Mesendoderm (in vitro differentiated cells): Measurements from ENCODE around the gene CCDC148.

ENCODE experiments used
- DNase-seq: peaks from one replicate; pipeline ENCODE4 v3.0.0; 2013
- H2AK5ac ChIP-seq: 2 replicates; pipeline ENCODE4 v1.6.1; 2013; ENCODE audit warnings: low read length, inconsistent platforms
- H2BK120ac ChIP-seq: 2 replicates; pipeline ENCODE4 v1.6.1; 2013; ENCODE audit warnings: low read depth, mild to moderate bottlenecking, low read length, moderate library complexity, mixed read lengths
- H2BK15ac ChIP-seq: replicated peaks from 2 replicates; pipeline ENCODE4 v1.6.1; 2013; ENCODE audit warnings: low read depth, mild to moderate bottlenecking, moderate library complexity
- H2BK5ac ChIP-seq: 2 replicates; pipeline ENCODE4 v1.6.1; 2013; ENCODE audit warnings: low read length, inconsistent platforms
- H3K18ac ChIP-seq: 2 replicates; pipeline ENCODE4 v1.6.1; 2013; ENCODE audit warnings: mild to moderate bottlenecking, low read length, mixed read lengths
- H3K23ac ChIP-seq: one replicate; pipeline ENCODE4 v1.6.1; 2013; ENCODE audit warnings: low read length
- H3K27ac ChIP-seq: 2 replicates; pipeline ENCODE4 v1.5.1; 2013; ENCODE audit warnings: low read depth, mild to moderate bottlenecking, inconsistent platforms, low read length, moderate library complexity
- H3K27me3 ChIP-seq: 2 replicates; pipeline ENCODE4 v1.6.1; 2013; ENCODE audit warnings: low read length, control low read depth, mild to moderate bottlenecking, inconsistent platforms; ENCODE audit not compliant: insufficient read depth, poor library complexity
- H3K36me3 ChIP-seq: 2 replicates; pipeline ENCODE4 v1.6.1; 2013; ENCODE audit warnings: low read length, inconsistent platforms; ENCODE audit not compliant: control insufficient read depth, insufficient read depth
- H3K4ac ChIP-seq: one replicate; pipeline ENCODE4 v1.6.1; 2013; ENCODE audit warnings: low read depth, mild to moderate bottlenecking, low read length, moderate library complexity
- H3K4me1 ChIP-seq: 2 replicates; pipeline ENCODE4 v1.6.1; 2013; ENCODE audit warnings: low read depth, low read length, inconsistent platforms; ENCODE audit not compliant: control insufficient read depth
- H3K4me2 ChIP-seq: 2 replicates; pipeline ENCODE4 v1.6.1; 2013; ENCODE audit warnings: low read length
- H3K4me3 ChIP-seq: 2 replicates; pipeline ENCODE4 v1.5.1; 2013; ENCODE audit warnings: mild to moderate bottlenecking, low read length
- H3K56ac ChIP-seq: one replicate; pipeline ENCODE4 v1.6.1; 2013; ENCODE audit warnings: low read length
- H3K79me1 ChIP-seq: 2 replicates; pipeline ENCODE4 v1.6.1; 2013; ENCODE audit warnings: low read length, inconsistent platforms
- H3K79me2 ChIP-seq: 2 replicates; pipeline ENCODE4 v1.6.1; 2013; ENCODE audit warnings: mild to moderate bottlenecking, low read length; ENCODE audit not compliant: control insufficient read depth, insufficient read depth
- H3K9ac ChIP-seq: 2 replicates; pipeline ENCODE4 v1.6.1; 2013; ENCODE audit warnings: low read length, inconsistent platforms
- H4K5ac ChIP-seq: one replicate; pipeline ENCODE4 v1.6.1; 2013; ENCODE audit warnings: low read length
- H4K8ac ChIP-seq: one replicate; pipeline ENCODE4 v1.6.1; 2013; ENCODE audit warnings: low read depth, mild to moderate bottlenecking, control low read depth, low read length, moderate library complexity
- WGBS: extraction: QIAGEN DNeasy Blood & Tissue Kit; methylation state at CpG from one replicate; pipeline ENCODE4 v1.1.7; 2013; ENCODE audit warnings: low lambda C conversion rate, missing lambda C conversion rate; ENCODE audit not compliant: insufficient coverage; ENCODE audit errors: extremely low coverage; 5-methylcytosine and 5-hydroxymethylcytosine counted together

CCDC148 gene

DNA sequence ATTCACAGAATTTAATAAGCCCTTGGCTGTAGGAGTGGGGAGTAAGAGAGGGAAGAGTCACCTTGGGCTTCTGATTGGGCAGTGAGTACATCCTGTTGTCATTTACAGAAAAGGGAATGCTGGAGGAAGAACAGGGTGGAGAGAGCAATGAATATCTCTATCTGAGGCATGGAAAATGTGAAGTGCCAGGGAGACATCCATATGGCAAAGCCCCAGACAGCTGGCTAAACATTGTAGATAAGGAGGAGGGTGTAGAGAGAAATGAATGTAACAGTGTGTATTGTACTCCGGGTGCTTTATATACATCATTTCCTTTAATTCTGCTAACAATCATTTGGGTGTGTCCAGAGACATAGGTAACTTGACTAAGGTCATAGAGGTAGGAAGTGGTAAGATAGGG, 251.3 kb downstream of the CCDC148 start:
- no peak overlapping the region for H3K23ac ChIP-seq
- H3K27me3 ChIP-seq, result no peaks in the 10 kb centered on the region
- H3K56ac ChIP-seq, result no peak overlapping the region
- no peak for DNase-seq
- H3K4me2 ChIP-seq, result no peak overlapping the region
- H4K8ac ChIP-seq, result no peak overlapping the region
- no peak overlapping the region for H2BK5ac ChIP-seq
- no CpG with 5 or more reads among the region's 1 CpG for WGBS
- H3K4me1 ChIP-seq, result no peaks in the 10 kb centered on the region
- no peak overlapping the region for H3K9ac ChIP-seq
- H2BK15ac ChIP-seq, result no peak overlapping the region
- no peaks in the 10 kb centered on the region for H3K79me2 ChIP-seq
- H3K4ac ChIP-seq, result no peak overlapping the region
- no peak overlapping the region for H2BK120ac ChIP-seq
- H4K5ac ChIP-seq, result no peak overlapping the region
- H2AK5ac ChIP-seq, result no peak overlapping the region
- no peaks in the 10 kb centered on the region for H3K79me1 ChIP-seq
- no peak overlapping the region for H3K4me3 ChIP-seq
- no peak overlapping the region for H3K27ac ChIP-seq
- H3K36me3 ChIP-seq, result no peaks in the 10 kb centered on the region
- no peak overlapping the region for H3K18ac ChIP-seq

DNA sequence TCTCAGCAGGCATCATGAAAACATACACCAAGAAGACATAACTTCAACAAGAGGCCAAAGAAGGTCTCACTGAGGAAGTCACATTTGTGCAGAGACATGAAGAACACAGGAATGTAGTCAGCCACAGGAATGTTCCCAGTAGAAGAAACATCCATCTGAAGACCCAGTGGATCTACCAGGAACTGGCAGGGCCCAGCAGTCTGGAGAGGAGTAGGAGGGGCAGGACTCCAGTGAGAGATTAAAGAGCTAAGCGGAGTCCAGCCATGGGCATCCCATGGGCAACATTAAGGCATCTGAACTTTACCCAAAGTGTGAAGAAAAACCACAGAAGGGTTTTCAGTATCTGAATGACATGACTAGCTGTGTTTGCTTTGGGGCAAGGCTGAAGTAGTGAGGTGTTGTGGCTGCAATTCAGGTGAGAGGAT, 251.8 kb downstream of the CCDC148 start:
- Histone ChIP-seq H3K27me3 (no peaks in the 10 kb centered on the region), H3K4me2 (no peak overlapping the region), H3K79me2 (no peaks in the 10 kb centered on the region), H3K9ac (no peak overlapping the region), H2AK5ac (no peak overlapping the region), H2BK5ac (no peak overlapping the region), H2BK120ac (no peak overlapping the region), H3K4me3 (no peak overlapping the region), H3K23ac (no peak overlapping the region), H3K27ac (no peak overlapping the region), H3K4ac (no peak overlapping the region), H3K36me3 (no peaks in the 10 kb centered on the region), H3K18ac (no peak overlapping the region), H3K79me1 (no peaks in the 10 kb centered on the region), H3K4me1 (no peaks in the 10 kb centered on the region), H2BK15ac (no peak overlapping the region), H3K56ac (no peak overlapping the region), H4K8ac (no peak overlapping the region), H4K5ac (no peak overlapping the region)
- no CpG with 5 or more reads among the region's 1 CpG for WGBS
- no peak for DNase-seq

DNA sequence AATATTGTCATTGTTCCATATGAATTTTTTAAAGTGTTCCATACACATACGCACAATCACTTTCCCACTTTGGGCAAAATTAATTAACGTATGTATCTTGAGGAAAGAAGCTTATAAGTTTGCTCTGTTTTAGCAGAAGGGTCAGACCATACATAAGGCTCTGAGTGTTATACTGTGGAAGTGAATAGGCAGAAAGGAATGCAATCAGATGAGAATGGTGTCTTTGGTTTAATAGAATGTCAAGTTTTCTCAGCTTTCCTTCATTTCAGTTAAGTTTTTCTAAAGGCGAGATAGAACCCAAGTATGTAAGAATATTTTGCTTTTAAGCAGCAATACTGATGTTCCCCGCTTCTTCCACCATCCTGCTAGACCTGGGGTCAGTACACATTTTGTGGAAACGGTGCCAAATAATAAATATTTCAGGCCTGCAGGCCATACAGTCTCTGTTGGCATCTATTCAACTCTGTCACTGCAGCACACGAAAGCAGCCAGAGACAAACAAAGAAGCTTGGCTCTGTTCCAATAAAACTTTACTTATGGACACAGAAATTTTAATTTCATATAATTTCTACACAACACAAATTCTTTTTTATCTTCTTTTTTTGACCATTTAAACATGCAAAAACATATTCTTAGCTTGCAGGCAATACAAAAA, 254.3 kb downstream of the CCDC148 start:
- Histone ChIP-seq H3K4me2 (no peak overlapping the region), H2BK15ac (no peak overlapping the region), H3K23ac (no peak overlapping the region), H4K8ac (no peak overlapping the region), H3K18ac (no peak overlapping the region), H3K4me3 (no peak overlapping the region), H3K27me3 (no peaks in the 10 kb centered on the region), H2BK120ac (no peak overlapping the region), H3K4me1 (no peaks in the 10 kb centered on the region), H3K4ac (no peak overlapping the region), H3K79me2 (no peaks in the 10 kb centered on the region), H2BK5ac (no peak overlapping the region), H3K56ac (no peak overlapping the region), H3K79me1 (no peaks in the 10 kb centered on the region), H3K9ac (no peak overlapping the region), H3K27ac (no peak overlapping the region), H4K5ac (no peak overlapping the region), H2AK5ac (no peak overlapping the region), H3K36me3 (no peaks in the 10 kb centered on the region)
- WGBS, result no CpG with 5 or more reads among the region's 6 CpGs
- no peak for DNase-seq

DNA sequence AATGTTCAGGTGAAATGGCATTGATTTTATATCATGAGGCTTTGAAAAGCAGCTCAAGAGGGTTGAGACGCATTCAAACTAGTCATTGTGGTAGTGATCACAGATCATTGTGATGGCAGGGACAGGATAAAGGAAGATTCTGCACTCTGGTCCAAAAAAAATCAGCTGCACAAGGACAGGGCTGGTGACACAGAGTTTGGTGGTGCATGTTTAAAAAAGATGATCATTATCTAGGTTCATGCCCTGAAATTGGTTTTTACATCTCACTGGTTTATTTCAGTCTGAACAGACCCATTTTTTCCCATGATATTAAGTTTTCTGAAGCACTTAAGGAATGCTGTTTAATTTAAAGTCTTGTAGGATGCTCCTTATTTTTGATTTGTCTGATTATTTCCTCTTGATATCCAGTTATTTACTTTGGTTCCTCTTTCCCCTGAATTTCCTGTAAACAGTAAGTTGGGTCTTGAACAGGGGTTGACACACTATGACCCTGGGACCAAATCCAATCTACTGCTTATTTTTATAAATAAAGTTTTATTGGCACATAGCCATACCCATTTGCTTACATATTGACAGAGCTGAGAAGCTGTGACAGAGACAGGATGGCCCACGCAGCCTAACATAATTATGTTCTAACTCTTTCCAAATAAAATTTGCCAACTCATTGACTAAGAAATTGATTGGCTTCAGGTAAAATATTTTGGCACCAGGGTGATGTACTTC, 256.5 kb downstream of the CCDC148 start:
- Histone ChIP-seq H3K79me1 (no peaks in the 10 kb centered on the region), H3K27ac (no peak overlapping the region), H3K4me3 (no peak overlapping the region), H3K4me2 (no peak overlapping the region), H3K9ac (no peak overlapping the region), H4K8ac (no peak overlapping the region), H3K4me1 (no peaks in the 10 kb centered on the region), H3K4ac (no peak overlapping the region), H3K23ac (no peak overlapping the region), H3K79me2 (no peaks in the 10 kb centered on the region), H4K5ac (no peak overlapping the region), H3K27me3 (no peaks in the 10 kb centered on the region), H3K18ac (no peak overlapping the region), H3K56ac (no peak overlapping the region), H2BK120ac (no peak overlapping the region), H2BK5ac (no peak overlapping the region), H2AK5ac (no peak overlapping the region), H3K36me3 (no peaks in the 10 kb centered on the region), H2BK15ac (no peak overlapping the region)
- DNase-seq, result no peak
- no CpG with 5 or more reads among the region's 2 CpGs for WGBS

DNA sequence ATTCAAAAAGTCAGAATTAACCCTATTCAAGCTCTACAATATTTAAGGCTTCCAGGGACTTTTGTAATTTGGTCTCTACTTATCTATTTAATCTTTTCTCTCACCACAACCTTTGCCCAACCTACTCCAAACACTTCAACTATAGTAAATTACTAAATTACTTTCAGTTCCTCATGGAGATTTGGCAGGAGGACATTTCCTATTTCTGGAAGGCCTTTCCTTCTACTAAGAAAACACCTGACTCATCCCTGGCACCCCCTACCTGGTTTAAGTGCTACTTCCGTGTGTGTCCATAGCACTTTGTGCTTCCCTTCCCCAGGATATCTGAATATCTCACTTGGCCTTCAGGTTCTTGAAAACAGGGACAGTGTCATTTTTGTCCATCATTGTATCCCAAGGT, 258.6 kb downstream of the CCDC148 start:
- Histone ChIP-seq H2BK120ac (no peak overlapping the region), H3K4me1 (no peaks in the 10 kb centered on the region), H3K27me3 (no peaks in the 10 kb centered on the region), H3K23ac (no peak overlapping the region), H3K4ac (no peak overlapping the region), H3K9ac (no peak overlapping the region), H3K27ac (no peak overlapping the region), H3K56ac (no peak overlapping the region), H3K4me2 (no peak overlapping the region), H3K79me2 (no peaks in the 10 kb centered on the region), H2BK5ac (no peak overlapping the region), H4K8ac (no peak overlapping the region), H3K4me3 (no peak overlapping the region), H2AK5ac (no peak overlapping the region), H3K36me3 (no peaks in the 10 kb centered on the region), H3K79me1 (no peaks in the 10 kb centered on the region), H2BK15ac (no peak overlapping the region), H4K5ac (no peak overlapping the region), H3K18ac (no peak overlapping the region)
- DNase-seq, result no peak
- no CpG with 5 or more reads among the region's 1 CpG for WGBS
